GM19467 (cell line): ENCODE results near the gene UGT1A5.

Experiments
- ATAC-seq: cut with Tn5 transposase; IDR thresholded peaks from one replicate; pipeline ENCODE4 v1.9.1; 2021; ENCODE audit warnings: mild to moderate bottlenecking, moderate library complexity; ENCODE audit not compliant: unreplicated experiment

The UGT1A5 gene

DNA sequence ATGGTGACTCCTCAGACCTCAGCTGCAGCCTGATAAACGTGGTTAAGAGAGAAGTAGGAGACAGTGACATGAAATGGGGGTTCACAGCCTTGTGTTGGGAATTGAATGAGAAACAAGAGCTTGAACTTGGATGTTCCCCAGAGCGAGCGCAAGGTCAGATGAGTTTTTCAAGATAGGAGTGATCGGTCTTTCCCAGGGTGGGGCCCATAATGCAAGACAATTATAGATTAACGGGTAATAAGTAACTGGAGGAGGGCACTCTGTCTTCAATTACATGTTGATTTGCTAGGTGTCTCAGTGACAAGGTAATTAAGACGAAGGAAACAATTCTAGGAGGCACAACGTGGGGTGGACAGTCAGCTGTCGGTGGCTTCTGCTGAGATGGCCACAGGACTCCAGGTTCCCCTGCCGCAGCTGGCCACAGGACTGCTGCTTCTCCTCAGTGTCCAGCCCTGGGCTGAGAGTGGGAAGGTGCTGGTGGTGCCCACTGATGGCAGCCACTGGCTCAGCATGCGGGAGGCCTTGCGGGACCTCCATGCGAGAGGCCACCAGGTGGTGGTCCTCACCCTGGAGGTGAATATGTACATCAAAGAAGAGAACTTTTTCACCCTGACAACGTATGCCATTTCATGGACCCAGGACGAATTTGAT is at the start of gene UGT1A5:
Gene UGT1A5 (plus strand): TSS at position 297 of the 651 bp plus-strand sequence. CDS start 85 bp downstream, at position 382.
- ATAC-seq: no peak

DNA sequence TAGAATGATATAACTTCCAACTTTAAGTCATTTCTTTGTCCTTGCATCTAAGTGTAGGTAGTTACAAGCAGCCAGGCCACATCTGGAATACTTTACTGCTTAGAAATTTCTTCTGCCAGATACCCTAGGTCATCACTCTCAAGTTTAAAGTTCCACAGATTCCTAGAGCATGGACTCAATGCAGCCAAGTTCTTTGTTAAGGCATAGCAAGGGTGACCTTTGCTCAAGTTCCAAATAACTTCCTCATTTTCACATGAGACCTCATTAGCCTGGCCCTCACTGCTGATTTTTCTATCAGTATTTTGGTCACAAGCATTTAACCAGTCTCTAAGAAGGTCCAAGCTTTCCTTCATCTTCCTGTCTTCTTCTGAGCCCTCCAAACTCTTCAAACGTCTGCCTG is 48.8 kb upstream of the UGT1A5 start:
- no peak for ATAC-seq

DNA sequence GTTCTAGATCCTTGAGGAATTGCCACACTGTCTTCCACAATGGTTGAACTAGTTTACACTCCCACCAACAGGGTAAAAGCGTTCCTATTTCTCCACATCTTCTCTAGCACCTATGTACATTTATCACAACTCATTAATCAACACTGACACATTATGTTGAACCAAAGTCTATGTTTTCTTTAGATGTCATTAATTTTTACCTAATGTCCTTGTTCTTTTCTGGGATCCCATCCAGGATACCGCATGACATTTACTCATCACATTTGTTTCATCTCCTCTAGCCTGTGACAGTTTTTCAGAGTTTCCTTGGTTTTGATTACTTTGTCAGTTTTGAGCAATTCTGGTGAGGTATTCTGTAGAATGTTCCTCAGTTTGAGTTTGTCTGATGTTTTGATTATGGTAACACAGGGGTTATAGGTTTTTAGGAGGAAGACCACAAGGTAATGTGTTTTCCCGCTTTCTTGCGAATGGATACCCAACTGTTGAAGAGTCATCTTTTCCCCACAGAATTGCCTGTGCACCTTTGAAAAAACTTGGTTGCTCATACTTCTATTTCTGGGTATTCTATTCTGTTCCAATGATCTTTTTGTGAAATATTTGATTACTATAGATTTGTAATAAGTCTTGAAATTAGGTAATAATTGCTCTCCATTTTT is 44.0 kb upstream of the UGT1A5 start:
- no peak for ATAC-seq

DNA sequence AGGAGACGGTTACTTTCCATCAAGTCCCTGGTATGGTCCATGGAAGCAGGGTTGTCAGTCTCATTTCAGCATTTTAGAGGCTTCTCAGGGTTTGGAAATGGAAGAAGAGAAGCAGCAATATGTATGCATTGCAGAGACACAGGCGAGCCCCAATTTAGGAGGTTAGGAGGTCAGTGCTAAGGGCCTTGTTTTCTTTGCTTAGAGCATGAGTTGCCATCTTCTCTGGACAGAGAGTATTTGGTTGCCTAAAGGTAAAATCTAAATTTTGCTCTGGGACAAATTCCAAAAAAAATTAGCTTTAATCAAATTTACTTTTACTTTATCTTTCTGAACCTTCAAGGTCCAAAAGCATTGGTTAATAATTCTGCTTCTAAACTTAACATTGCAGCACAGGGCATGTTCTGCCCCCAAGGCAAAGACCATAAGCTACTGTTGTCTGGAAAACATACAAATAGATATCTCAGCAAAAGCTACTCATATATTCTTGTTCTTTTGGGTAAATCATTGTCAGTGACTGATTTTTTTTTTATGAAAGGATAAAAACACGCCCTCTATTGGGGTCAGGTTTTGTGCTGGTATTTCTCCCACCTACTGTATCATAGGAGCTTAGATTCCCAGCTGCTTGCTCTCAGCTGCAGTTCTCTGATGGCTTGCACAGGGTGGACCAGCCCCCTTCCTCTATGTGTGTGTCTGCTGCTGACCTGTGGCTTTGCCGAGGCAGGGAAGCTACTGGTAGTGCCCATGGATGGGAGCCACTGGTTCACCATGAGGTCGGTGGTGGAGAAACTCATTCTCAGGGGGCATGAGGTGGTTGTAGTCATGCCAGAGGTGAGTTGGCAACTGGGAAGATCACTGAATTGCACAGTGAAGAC is 41.2 kb upstream of the UGT1A5 start, which contains the start of gene UGT1A9:
Gene UGT1A9 (plus strand): TSS at position 609 of the 872 bp plus-strand sequence. CDS start 37 bp downstream, at position 646.
- no peak for ATAC-seq

DNA sequence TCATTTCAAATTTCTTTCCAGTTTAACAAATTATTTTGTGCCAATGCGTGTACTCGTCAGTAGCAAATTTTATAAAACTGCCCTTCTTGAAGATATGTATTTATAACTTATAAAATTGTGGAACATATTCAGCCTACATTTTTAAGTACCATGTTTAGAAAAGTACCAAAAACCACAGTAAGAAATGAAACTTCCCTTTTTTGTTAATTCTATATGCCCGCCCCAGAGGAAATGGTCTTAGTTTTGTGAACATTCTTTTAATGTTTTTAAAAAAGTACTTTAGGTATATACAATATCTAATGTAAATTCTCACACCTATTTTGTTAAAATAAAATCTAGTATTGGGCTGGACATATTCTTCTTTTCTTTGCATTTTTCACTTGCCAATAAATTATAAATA is 39.8 kb upstream of the UGT1A5 start:
- ATAC-seq: no peak

DNA sequence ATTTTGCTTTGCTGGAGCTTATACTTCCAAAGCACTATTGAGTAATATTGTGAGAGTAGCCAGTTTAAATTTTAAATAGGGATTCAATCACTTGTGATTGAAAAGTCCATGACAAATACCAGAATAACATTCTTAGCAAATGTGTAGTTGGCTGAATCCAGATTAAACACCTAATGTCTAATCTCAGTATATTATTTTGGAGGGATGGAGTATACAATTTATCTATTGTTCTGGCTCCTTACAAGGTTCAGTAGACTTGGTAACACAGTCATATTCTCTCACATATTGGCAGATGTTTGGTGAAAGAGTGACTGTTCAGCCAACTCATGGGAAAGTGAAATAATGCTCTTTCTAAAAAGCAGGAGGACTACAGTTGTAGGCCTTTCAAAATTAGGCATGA is 38.8 kb upstream of the UGT1A5 start:
- ATAC-seq: no peak

DNA sequence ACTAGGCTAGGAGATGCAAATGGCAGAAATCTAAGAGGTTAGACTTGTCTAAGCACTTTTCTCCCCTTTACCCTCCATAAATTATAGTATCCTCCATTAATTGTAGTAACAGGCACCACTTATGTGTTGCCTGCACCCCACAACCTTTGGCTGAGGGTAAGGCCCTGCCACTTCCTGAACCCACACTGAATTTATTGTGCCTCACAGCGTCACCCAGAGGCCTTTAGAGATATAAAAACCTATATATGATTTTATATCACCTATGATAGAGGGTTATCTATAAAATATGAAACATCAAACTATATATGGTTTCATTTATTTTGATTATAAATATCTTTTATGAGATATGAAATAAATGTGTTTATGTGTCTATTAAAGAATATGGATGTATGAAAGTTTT is 38.4 kb upstream of the UGT1A5 start:
- no peak for ATAC-seq

DNA sequence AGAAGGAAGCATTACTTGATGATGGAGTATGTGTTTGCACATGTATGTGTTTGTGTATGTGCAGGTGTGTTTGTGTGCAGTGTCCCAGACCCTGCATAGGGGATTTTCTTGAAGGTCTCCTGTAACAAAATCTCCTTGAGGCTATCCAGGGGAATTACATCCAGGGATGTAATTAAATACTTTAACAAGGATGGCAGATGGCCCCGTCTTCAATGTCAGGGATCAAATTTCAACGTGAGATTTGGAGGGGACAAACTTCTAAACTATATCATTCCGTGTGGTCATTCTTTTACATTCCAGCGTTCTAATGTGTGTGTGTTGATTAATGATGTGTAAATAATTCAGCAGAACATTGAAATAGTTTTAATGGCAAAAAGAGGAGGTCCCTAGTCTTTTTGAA is 37.7 kb upstream of the UGT1A5 start:
- ATAC-seq: no peak

DNA sequence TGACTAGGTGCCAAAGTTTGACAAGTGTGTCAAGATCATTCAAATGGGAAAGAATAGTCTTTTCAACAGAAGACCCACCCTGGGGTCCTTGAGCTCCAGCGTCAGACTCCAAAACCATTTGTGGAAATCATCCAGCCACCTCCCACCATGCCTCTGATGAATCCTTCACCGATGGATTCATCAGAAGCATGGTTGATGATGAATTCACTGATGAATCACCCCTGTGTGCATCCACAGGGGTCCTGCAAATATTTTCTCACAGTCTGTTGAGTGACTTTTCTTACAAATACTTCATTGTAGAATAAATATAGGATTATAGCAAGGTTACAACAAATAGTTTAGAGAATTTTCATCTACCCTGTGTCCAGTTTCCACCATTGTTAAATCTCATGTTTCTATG is 36.7 kb upstream of the UGT1A5 start:
- ATAC-seq: no peak

DNA sequence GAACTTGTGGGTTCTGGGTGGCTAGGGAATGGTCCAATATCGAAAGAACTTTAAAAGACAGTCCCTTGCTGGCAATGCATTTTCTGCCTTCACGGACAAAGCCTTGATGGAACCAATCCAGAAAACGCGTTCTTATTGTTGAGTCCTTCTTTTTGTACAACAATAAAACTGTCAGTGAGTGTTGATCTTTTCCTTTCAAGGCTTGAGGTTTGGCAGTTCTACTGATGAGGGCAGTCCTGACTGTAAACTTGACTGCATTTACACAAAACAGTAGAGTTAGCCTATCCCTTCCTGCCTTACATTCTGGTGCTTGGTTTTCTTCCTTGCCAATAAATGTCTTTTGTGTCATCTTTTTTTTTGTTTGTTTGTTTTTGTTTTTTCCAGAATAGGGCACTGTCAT is 33.5 kb upstream of the UGT1A5 start:
- ATAC-seq: no peak

DNA sequence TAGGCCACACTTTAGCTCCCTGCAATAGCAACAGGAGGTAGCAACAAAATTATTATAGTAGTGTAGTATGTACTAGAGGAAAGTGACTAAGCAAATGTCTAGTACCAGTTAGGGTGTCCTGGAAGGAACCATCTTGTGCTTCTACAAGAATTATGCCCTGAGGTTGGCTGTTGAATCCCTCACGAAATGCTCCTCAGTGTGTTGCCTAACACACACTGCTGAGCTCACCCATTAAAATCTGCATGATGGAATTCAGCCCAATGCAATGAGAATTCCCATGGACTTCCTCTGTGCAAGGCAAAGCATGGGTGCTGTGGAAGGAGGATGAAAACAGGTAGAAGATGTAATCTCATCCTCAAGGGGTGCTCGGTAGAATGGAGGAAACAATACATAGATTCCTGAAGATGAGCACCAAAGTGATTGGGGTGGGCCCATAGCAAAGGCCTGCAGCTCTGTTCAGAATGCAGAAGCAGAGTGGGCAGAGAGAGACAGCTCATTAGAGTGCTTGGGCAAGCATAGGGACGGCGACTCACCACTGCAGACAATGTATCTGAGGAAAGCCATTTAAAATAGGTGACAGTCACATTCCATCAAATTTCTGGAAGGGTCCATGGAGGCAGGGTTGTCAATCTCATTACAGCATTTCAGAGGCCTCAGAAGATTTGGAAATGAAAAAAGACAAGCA is 32.2 kb upstream of the UGT1A5 start:
- no peak for ATAC-seq

DNA sequence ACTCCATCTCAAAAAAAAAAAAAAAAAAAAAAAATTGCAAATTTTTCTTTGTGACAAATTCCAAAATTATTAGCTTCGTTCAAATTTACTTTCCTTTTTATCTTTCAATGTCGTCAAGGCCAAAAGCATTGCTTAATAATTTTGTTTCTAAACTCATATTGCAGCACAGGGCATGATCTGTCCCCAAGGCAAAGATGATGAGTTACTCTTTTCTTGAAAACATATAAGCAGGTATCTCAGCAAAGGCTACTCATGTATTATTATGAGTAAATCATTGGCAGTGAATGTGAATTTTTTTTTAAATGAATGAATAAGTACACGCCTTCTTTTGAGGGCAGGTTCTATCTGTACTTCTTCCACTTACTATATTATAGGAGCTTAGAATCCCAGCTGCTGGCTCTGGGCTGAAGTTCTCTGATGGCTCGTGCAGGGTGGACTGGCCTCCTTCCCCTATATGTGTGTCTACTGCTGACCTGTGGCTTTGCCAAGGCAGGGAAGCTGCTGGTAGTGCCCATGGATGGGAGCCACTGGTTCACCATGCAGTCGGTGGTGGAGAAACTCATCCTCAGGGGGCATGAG is 31.1 kb upstream of the UGT1A5 start, which contains the start of gene UGT1A7:
Gene UGT1A7 (plus strand): TSS at position 381 of the 579 bp plus-strand sequence. CDS start 37 bp downstream, at position 418.
- ATAC-seq: no peak

DNA sequence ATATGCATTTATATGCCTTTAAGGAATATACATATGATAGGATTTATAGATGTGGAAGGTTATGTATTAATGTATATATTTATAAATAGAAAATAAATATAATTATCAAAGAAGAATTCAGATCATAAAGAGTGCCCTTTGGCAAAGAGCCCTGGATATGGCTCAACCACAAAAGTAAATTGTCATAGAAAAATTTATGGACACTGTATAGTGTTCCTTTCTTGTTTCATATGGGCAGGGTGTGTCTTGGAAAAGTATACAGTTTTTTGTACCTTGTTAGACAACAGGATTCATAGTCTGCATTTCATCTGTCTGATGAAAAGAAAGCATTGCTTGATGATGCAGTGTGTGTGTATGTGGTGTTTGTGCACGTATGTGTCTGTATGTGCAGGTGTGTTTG is 28.1 kb upstream of the UGT1A5 start:
- ATAC-seq: no peak

DNA sequence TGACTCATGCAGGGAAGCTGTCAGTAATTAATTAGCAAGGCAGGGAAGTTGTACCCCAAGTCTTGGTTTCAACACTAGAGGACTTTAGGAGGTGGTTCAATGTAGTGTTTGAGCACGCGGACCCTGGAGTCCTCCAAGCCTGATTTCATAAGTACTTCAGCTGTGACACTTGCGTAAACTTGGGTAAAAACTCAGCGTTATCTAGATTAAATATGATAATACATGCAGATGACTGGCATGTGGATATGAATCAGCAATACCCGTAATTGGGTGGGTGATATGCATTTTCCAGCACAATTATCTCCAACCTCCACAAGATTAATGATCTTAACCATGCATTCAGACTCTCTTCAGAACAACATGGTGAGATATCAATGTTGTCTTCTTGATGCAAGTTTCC is 25.8 kb upstream of the UGT1A5 start:
- ATAC-seq: no peak

DNA sequence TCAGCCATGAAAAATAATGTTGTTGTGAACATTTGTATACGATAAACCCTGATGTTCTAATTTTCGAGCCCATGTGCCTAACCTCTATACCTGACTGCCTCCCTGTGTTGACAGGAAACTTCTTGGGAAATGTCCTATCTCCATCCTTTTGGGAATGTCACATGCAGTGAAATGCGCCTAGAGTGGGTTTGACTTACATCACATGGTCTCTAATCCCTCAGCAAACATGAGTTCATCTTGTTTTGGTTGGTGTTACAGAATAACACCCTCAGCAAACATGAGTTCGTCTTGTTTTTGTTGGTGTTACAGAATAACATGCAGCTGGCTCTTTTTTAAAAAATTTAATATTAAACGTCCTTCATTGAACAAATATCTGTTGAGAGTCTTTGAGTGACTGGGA is 24.4 kb upstream of the UGT1A5 start:
- no peak for ATAC-seq

DNA sequence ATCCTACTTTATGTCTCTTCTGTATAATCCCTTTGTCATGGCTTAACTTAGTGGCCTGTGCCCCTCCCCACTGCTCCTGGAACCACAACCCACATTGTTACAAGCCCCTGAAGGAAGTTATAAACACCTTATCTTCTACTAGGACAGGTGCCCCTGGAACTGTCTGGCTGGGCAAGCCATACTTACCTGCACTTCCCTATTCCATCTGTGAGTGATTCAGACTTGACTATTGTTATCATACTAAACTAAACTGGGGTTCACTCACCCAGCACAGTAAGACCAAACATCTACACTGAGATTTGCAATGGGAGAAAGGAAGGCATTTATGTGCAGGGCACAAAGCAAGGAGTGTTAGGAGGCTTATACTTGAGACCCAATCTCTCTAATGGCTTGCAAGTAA is 23.7 kb upstream of the UGT1A5 start:
- ATAC-seq: no peak

DNA sequence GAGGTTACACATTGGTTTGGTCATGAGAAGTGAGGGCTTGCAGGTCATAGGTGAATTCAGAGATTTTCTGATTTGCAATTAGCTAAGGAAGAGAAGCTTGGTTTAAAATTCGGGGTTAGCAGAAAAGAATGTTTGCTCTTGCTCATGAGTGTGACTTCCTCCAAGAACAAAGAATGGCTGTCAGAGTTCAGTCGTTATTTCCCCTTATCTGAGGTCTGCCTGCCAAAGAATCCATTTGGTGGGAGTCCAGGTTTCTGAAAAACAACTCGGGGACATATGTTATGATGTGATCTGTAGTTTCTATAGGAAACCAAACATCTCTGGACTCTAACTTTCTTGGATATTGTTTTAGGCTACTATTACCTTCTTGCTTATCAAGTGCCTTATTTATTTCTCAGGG is 23.2 kb upstream of the UGT1A5 start:
- no peak for ATAC-seq

DNA sequence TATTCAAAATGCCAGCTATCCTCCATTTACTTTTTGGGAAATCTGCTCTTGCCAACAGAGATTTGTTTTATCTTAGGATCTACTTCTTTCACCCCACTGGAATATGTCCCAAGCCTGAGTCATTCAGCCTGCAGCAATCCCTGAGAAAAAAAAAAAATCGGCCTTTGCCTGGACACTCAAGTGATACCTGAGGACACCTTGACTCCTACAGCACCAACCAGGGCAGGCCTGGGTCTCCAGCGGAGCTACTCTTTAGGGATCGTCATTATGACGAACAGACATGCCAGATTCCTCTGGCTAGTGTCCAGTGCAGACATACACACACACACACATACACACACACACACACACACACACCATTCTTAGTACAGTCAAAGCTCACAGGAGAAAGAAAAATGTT is 22.3 kb upstream of the UGT1A5 start:
- no peak for ATAC-seq

DNA sequence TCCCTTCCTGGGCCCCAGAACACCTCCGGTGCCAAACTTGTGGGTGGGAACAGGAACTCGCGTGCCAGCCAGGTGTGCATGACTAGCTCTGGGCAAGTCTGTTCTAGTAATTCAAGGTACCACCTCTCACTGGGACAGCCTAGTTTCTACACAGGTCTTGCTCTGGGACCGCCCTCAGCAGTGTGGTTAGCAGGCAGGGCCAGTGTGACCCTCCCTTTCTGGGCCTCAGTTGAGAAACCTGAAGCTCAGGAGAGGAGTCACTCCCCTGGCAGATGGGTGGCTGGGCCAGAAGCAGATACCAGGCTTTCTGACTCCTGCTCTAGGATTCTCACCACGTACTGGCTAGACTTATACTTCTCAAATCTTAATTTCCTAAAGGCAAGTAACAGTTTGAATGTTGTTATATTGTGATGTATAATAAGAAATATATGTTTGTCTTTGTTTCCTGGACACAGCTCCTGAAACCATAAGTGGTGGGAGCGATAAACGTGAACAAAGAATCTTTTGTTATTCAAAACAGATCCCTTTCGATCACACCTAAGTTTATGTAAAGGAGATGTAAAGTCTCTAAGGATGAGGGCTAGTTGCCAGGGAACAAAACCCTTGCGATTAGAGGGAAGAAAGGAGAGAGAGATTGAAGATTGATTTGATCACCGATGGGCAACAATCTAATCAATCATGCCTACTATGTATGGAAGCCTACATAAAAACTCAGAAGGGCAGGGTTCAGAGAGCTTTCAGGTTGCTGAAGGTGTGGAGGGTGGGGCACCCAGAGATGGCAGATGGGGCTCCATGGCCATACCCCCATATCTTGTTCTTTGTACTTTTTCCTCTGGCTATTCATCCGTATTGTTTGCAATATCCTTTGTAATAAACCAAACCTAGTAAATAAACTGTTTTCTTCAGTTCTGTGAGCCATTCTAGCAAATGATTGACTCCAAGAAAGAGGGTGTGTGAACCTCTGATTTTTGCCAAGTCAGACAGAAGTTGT is 21.0 kb upstream of the UGT1A5 start:
- no peak for ATAC-seq

DNA sequence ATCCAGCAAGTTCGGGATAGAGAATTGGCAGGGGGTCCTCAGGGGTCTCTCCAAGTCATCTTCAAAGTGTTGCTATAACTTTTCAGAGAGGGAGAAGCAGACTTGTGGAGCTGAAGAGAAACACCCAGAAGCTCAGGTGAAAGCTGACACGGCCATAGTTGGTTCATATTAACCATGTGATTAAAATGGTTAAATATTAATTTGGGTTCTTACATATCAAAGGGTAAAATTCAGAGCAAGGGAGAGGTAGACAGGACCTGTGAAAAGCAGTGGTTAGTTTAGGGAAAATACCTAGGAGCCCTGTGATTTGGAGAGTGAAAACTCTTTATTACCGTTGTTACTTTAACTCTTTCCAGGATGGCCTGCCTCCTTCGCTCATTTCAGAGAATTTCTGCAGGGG is 20.1 kb upstream of the UGT1A5 start, which contains the start of gene UGT1A6:
Gene UGT1A6 (plus strand): TSS at position 243 of the 400 bp plus-strand sequence. CDS start 115 bp downstream, at position 358.
- no peak for ATAC-seq
